ENCODE results near the gene FAM13C.

Gene FAM13C

DNA sequence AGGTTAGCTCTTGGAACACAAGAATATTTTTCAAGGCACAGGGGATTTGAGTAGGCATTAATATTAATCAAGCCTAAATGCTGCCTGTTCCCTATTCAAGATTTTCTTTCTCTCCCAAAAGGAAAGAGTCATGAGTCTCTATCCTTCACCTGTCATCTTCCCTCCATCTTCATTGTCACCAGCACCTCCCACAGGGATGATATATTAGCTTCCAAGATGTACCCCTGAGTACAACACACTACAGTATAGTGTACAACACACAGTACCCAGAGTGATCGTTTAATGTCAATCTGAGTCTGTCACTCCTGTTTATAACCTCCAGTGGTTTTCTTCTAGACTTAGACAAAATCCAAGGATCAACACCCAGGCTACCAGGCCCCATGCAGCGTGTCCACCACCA, 50.1 kb downstream of the FAM13C start:
- DNase-seq = no peak

DNA sequence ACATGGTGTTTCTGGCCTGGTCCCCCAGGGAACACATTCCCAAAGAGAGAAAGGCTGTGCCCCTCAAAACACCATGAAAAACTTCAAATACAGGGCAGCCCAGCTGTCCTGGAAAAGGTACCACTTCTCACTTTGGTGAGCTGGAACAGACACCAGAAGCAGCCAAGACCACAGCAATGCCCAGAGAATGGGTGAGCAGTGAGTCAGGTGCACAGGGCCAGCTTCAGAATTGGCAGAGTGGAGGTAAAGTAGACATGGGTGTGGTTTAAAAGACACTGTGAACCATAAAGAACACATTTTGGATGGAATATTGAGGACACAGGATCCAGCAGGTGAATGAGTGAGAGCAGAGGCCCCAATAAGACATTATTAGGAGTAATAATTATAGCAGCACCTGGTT, 51.3 kb downstream of the FAM13C start:
- no peak for DNase-seq

GRCh38 chr10:59310324-59310914, 51.9 kb downstream of the FAM13C start:
- DNase-seq = no peak

DNA sequence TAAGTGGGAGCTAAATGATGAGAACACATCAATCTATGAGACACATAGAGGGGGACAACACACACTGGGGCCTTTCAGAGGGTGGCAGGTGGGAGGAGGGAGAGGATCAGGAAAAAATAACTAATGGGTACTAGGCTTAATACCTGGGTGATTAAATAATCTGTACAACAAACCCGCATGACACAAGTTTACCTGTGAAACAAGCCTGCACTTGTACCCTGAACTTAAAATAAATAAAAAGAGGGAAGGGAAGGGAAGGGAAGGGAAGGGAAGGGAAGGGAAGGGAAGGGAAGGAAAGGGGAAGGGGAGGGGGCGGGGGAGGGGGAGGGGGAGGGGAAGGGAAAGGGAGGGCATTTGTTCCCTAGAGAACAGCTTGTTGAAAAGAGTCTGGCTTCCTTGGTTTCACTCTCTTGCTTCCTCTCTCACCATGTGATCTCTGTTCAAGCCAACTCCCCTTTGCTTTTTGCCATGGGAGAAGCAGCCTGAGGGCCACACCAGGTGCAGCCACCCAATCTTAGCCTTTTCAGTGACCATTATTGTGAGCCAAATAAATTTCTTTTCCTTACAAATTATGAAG, 57.7 kb downstream of the FAM13C start:
- no peak for DNase-seq

- no peak for DNase-seq
Observed at GRCh38 chr10:59303018-59303417, 59.3 kb downstream of the FAM13C start.

GRCh38 chr10:59302381-59302780, 60.0 kb downstream of the FAM13C start:
- DNase-seq = no peak

DNA sequence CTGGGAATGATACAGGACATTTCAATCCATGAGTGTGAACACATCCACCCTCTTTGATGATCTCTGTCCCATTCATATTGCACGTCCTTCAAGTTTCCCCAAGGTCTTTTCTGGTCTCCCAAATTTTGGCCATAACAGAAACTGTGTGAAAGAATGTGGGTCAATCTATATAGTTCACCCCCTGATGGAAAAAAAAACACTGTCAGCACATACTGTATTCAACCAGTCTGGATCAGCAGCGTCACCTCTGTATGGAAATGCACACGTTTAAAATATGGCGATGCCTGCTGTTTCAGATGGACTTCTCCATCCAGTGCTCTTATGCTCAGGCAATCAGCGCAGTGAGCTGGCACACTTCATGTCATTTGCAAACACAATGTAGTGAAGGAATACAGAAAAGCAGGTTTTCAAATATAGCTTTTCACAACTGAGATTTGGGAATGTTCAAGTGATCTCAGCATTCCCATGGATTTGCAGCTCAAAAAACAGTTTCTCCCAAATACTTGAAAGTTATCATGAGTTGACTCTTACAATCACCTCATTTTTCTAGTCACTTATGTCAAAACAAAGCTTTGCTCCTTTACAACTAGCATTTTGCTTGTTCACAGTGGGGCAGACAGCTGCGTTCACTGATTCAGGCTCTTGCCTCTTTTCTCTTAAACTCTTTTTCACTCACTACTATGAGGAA, 61.1 kb downstream of the FAM13C start:
- DNase-seq = no peak

DNA sequence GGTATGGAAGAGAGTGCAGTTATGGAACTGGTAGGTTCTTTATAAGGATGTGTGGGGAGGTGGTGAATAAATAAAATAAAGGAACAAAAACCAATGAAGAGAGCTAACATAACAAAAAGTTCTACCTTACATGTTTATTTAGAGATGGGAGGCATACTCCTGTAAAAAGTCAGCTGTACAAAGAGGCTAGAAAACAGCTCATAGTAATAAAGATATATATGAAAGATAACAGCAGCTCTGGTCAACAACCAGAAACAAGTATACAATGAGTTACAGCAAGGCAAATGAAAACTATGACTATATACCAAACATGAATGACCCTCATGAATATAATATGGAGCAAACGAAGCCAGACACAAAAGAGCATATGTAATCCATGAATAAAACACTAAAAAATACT, 62.0 kb downstream of the FAM13C start:
- DNase-seq = no peak

GRCh38 chr10:59299933-59300332, 62.4 kb downstream of the FAM13C start:
- no peak for DNase-seq

- DNase-seq = no peak
Observed at GRCh38 chr10:59290448-59290847, 71.9 kb downstream of the FAM13C start.

DNA sequence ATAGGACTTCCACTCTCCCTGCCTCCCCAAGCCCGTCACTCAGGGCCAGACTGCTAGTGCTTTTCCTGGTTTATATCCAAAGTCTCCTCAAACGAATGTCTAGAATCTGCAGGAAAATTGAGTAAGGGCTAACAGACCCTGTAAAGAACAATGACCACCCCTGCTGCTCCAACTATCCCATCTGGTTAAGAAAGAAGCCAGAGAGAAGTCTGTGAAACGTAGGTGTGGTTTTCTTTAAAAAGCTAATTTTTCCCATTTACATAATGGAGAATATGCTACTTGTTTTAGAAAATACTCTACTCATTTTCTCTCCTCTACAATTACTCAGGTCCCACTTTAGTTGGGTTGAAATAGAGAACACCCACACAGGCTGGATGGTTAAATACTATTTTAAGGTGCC, 72.5 kb downstream of the FAM13C start:
- no peak for DNase-seq

GRCh38 chr10:59287587-59288255, 74.6 kb downstream of the FAM13C start:
- no peak for DNase-seq

DNA sequence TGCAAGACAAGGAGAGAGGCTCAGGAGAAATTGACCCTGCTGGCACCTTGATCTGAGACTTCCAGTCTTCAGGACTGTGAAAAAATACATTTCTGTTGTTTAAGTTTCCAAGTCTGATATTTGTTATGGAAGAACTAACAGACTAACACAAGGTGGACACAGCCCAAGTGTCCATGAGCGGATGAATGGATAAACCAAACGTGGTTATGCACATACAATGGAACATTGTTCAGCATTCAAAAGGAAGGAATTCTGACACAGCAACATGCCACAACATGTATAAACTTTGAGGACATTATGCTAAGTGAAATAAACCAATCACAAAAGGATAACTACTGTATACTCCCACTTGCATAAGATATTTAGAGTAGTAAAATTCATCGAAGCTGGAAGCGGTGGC, 76.5 kb downstream of the FAM13C start:
- no peak for DNase-seq

- no peak for DNase-seq
Observed at GRCh38 chr10:59285073-59285472, 77.3 kb downstream of the FAM13C start.

DNA sequence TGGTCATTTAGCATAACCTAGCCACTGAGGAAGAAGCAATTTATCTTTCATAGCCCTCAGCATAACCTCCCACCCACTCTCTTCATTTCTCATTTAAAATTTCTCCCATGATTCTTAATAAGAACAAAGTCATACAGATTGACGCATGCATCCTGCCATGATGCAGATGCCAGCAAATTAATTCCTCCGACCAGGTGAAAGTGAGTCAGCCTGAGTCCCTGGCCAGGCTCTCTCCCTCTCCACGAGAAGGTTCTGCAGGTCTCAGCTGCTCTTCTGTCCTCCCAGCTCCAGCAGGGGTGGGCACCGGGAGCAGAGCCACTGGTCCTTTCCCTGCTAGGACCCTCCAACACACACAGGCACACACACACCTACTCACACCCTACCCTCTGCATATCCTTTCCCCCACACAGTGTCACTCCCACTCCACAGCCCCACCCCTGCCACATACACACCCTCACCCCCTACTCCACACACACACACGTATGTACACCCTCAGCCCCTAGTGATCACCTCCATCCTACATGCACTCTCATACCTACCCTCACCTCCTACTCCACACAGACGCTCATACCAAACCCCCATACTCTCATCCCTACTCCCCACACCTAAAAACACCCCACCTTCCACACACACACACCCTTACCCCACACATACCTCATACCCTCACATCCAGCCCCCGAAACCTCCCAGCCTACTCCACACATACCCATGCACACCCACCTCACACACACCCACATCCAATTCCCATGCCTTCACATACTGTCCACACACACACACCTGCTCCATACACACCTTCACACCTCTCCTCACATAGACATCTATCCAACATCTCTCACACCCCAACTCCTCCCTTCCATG, 78.0 kb downstream of the FAM13C start:
- DNase-seq = no peak

DNA sequence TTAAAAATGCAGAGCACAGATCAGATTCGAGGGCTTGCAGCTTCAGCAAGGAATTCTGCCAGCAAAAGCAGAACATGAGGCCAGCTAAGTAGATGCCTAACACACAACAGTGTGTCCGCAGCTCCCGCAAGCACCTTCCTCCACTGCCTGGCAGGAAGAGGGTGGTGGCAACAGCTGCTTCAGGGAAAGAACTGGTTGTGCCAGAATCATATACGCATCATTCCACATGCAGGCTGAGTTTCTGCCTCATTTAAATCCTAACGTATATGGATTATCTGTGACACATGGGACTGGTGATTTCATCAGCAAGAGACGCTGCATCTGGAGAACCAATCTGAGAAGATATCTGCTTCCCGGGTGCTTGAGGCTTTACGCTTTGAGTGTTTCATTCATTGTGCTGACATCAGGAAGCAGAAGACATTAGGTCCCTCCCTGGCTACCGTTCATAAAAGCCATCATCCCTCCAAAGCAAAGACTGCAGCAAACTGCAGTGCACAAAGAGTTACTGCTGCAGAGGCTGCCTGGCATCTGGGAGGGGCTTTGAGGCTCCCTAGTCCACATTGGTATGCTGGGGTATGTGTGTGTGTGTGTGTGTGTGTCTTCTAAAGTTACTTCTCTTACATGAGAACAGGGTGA, 78.8 kb downstream of the FAM13C start:
- DNase-seq = no peak

DNA sequence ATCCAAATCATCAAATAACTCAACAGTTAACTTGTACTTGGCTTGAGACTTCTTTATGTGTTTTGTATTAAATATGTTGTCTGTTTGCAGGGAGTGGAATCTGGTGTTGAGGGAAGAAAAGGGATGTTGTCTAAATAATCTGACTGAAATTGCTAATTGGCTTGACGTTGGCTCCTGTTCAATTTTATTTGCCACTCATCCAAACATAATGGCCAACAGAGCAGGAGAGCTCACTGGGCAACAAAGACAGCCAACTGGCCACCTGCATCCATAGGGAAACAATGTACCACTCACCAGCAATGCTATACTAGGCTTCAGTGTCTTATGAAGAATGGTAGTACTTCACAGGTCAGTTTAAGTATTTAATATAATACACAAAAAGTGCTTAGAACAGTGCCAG, 80.5 kb downstream of the FAM13C start:
- no peak for DNase-seq

DNA sequence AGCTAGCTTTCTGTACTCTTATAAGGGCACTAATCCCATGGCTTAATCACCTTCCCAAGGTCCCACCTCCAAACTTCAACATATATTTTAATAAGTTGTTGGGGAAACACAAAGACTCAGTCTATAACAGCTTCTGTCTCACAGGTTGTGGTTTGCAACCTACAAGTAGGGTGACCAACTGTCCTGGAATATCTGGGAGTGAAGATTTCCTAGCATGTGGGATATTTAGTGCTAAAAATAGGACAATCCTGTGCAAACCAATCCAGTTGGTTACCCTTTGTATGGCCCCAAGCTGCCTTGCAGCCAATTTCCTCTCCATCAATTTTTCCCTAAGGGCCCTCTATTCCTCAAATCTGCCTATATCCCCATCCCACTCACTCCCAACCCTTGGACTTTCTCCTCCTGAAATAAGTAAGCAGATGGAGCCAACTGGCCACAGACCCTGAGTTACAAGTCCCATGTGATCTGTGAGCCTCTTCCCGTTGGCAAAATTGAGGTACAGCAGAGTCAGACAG, 82.3 kb downstream of the FAM13C start:
- DNase-seq = no peak

DNA sequence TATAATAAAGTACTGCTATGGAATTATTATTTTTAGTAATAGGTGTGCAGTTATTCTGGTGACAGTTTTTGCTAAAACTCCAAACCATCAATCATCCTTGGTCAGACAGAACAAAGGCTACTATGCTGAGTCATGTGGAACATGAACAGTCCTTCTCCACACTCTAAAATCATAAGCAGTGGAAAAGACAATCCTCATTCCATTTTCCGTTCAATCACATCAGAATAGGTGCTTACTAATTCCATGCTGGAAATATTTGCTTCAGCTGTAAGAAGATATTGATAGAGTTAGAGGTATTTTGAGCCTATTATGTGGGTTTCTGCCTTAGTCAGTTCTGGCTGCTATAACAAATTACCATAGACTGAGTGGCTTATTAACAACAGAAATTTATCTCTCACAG, 82.9 kb downstream of the FAM13C start:
- DNase-seq = no peak

GRCh38 chr10:59276919-59277318, 85.4 kb downstream of the FAM13C start:
- no peak for DNase-seq

GRCh38 chr10:59276133-59276532, 86.2 kb downstream of the FAM13C start:
- no peak for DNase-seq

DNA sequence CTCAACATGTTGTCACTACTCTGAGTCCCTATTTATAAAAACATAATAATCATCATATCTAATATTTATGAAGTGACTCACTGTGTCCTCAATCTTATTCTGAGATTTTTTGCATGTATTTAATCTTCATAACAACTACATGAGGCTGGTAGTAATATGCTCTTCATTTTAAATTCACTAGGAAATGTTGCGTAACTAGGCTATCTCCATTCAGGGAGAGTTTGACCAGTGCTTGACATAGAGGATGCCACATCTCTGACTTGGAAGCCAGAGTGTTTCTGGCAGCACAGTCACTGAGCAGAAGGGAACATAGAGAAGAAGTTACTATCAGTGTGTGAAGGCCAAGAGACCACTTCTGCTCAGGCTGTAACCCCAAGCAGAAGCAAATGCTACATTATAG, 88.9 kb downstream of the FAM13C start:
- DNase-seq = no peak

Data from effector CD8-positive, alpha-beta T cell (primary cell).